Trophoblast cell (in vitro differentiated cells and primary cell): ENCODE results near the gene CD7.
A peak's percentile ranks its signal among the peaks of the same experiment; 100 is the strongest.

ENCODE experiments used
- DNase-seq, 2 donors: peaks; one replicate each; pipeline ENCODE4 v3.0.0-alpha.2; 2016
- H2AFZ ChIP-seq: 2 replicates; pipeline ENCODE4 v1.6.1; 2013; ENCODE audit warnings: low read length, moderate library complexity, mild to moderate bottlenecking; ENCODE audit not compliant: insufficient read depth, poor library complexity
- H2AK5ac ChIP-seq: 2 replicates; pipeline ENCODE4 v1.6.1; 2013; ENCODE audit warnings: mild to moderate bottlenecking, low read length
- H2BK120ac ChIP-seq: 2 replicates; pipeline ENCODE4 v1.6.1; 2013; ENCODE audit warnings: low read length, mild to moderate bottlenecking, moderate library complexity; ENCODE audit not compliant: insufficient read depth, poor library complexity
- H2BK12ac ChIP-seq: 2 replicates; pipeline ENCODE4 v1.6.1; 2013; ENCODE audit warnings: mild to moderate bottlenecking, low read length, moderate library complexity
- H2BK5ac ChIP-seq: 2 replicates; pipeline ENCODE4 v1.6.1; 2013; ENCODE audit warnings: low read length, low read depth, moderate library complexity, mild to moderate bottlenecking; ENCODE audit not compliant: poor library complexity
- H3K14ac ChIP-seq: 2 replicates; pipeline ENCODE4 v1.6.1; 2013; ENCODE audit warnings: mild to moderate bottlenecking, low read length
- H3K18ac ChIP-seq: 2 replicates; pipeline ENCODE4 v1.6.1; 2013; ENCODE audit warnings: mild to moderate bottlenecking, low read length
- H3K23ac ChIP-seq: 2 replicates; pipeline ENCODE4 v1.6.1; 2013; ENCODE audit warnings: low read length
- H3K27ac ChIP-seq: 2 replicates; pipeline ENCODE4 v1.5.1; 2013; ENCODE audit warnings: low read depth, mild to moderate bottlenecking, inconsistent platforms, low read length, moderate library complexity
- H3K27me3 ChIP-seq: 2 replicates; pipeline ENCODE4 v1.6.1; 2013; ENCODE audit warnings: inconsistent platforms, mild to moderate bottlenecking, low read length, moderate library complexity; ENCODE audit not compliant: insufficient read depth
- H3K36me3 ChIP-seq, 2 experiments: 1 replicate in 1 of 2; 2 replicates in 1 of 2; pipeline ENCODE4 v1.6.1; 2013; ENCODE audit warnings: low read length in 2 of 2, mild to moderate bottlenecking in 2 of 2, moderate library complexity in 1 of 2; ENCODE audit not compliant: insufficient read depth in 2 of 2, control insufficient read depth in 1 of 2
- H3K4ac ChIP-seq: 2 replicates; pipeline ENCODE4 v1.6.1; 2013; ENCODE audit warnings: low read depth, mild to moderate bottlenecking, low read length, moderate library complexity
- H3K4me1 ChIP-seq, 2 experiments: 1 replicate in 1 of 2; 2 replicates in 1 of 2; pipeline ENCODE4 v1.6.1; 2013; ENCODE audit warnings: low read length in 2 of 2, mild to moderate bottlenecking in 2 of 2, moderate library complexity in 1 of 2; ENCODE audit not compliant: insufficient read depth in 2 of 2, control insufficient read depth in 1 of 2
- H3K4me2 ChIP-seq: 2 replicates; pipeline ENCODE4 v1.6.1; 2013; ENCODE audit warnings: inconsistent platforms, mild to moderate bottlenecking, low read length, moderate library complexity
- H3K4me3 ChIP-seq: 2 replicates; pipeline ENCODE4 v1.5.1; 2013; ENCODE audit warnings: mild to moderate bottlenecking, low read depth, low read length, inconsistent platforms
- H3K79me1 ChIP-seq: one replicate; pipeline ENCODE4 v1.6.1; 2013; ENCODE audit warnings: low read length
- H3K79me2 ChIP-seq: 2 replicates; pipeline ENCODE4 v1.6.1; 2013; ENCODE audit warnings: low read length, mild to moderate bottlenecking; ENCODE audit not compliant: control insufficient read depth, insufficient read depth, poor library complexity
- H3K9ac ChIP-seq: 2 replicates; pipeline ENCODE4 v1.6.1; 2013; ENCODE audit warnings: mild to moderate bottlenecking, low read length
- H3K9me3 ChIP-seq: 2 replicates; pipeline ENCODE4 v1.6.1; 2013; ENCODE audit warnings: low read depth, mild to moderate bottlenecking, control low read depth, inconsistent platforms, low read length; ENCODE audit not compliant: insufficient read depth
- H4K12ac ChIP-seq: 2 replicates; pipeline ENCODE4 v1.6.1; 2013; ENCODE audit warnings: low read depth, mild to moderate bottlenecking, low read length, moderate library complexity
- H4K8ac ChIP-seq: 2 replicates; pipeline ENCODE4 v1.6.1; 2013; ENCODE audit warnings: low read depth, mild to moderate bottlenecking, low read length, moderate library complexity
- H4K91ac ChIP-seq: one replicate; pipeline ENCODE4 v1.6.1; 2013; ENCODE audit warnings: low read depth, mild to moderate bottlenecking, low read length, moderate library complexity
- WGBS: extraction: QIAGEN DNeasy Blood & Tissue Kit; methylation state at CpG from one replicate; pipeline ENCODE4 v1.1.7; 2013; ENCODE audit warnings: missing lambda C conversion rate; ENCODE audit not compliant: insufficient read length, insufficient coverage; ENCODE audit errors: extremely low coverage; 5-methylcytosine and 5-hydroxymethylcytosine counted together

The CD7 gene

DNA sequence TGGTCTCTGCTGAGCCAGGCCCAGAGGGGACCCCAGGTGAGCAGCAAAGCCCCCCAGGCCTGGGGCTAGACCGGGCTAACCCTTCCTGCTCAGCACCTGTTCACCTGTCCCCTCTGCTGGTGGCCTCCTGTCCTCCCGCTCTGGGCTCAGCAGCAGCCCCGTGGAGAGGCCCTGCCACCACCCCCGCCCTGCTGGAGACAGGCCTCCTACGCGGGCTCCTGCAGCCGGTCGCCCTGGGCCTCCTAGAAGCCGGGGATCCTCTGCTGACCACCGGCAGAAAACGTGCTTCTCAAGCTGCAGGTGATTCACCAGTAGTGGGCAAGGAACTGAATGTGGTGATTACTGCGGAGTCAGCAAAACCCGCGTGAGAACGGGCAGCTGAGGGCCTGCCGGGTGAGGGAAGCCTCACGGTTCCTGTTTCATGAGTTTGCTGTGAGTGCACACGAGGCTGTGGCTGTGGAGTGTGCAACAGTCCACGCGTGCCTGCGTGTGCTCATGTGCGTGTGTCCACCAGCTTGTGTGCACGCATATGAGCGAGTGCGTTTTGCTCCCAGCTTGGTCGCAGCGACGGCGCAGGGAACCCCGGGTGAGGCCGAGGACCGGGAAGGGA lies 15.4 kb upstream of the CD7 start:
- peak; percentile 47 to 67 for DNase-seq
- Histone ChIP-seq H3K27ac (no peak overlapping the region), H3K79me2 (no peaks in the 10 kb centered on the region), H4K8ac (no peak overlapping the region), H2AFZ (no peak overlapping the region), H3K9ac (no peak overlapping the region), H3K23ac (no peak overlapping the region), H2BK5ac (no peak overlapping the region), H2BK120ac (no peak overlapping the region), H3K79me1 (no peaks in the 10 kb centered on the region), H3K14ac (no peak overlapping the region), H3K9me3 (peaks cover 8% of the 10 kb centered on the region), H3K4me1 (peaks cover 9 to 12% of the 10 kb centered on the region in 2 experiments), H4K91ac (no peak overlapping the region), H3K4me2 (peak overlapping the region; percentile 57), H4K12ac (no peak overlapping the region), H3K27me3 (peaks cover 31% of the 10 kb centered on the region), H3K36me3 (no peaks in the 10 kb centered on the region), H3K4me3 (no peak overlapping the region), H2BK12ac (no peak overlapping the region), H3K4ac (no peak overlapping the region), H2AK5ac (no peak overlapping the region), H3K18ac (no peak overlapping the region)
- no CpG with 5 or more reads among the region's 32 CpGs for WGBS

GRCh38 chr17:82331345-82331939 lies 14.0 kb upstream of the CD7 start:
- no peak overlapping the region for H3K27ac ChIP-seq
- H3K9me3 ChIP-seq = peaks cover 8% of the 10 kb centered on the region
- no peak overlapping the region for H3K4ac ChIP-seq
- WGBS = no CpG with 5 or more reads among the region's 25 CpGs
- no peak overlapping the region for H3K18ac ChIP-seq
- no peak for DNase-seq
- no peak overlapping the region for H4K12ac ChIP-seq
- no peak overlapping the region for H3K4me2 ChIP-seq
- H3K4me1 ChIP-seq = peaks cover 9 to 10% of the 10 kb centered on the region in 2 experiments
- no peak overlapping the region for H3K9ac ChIP-seq
- no peaks in the 10 kb centered on the region for H3K79me1 ChIP-seq
- no peak overlapping the region for H3K14ac ChIP-seq
- H3K27me3 ChIP-seq = peaks cover 31% of the 10 kb centered on the region
- no peak overlapping the region for H2AK5ac ChIP-seq
- H2BK12ac ChIP-seq = no peak overlapping the region
- H2BK5ac ChIP-seq = no peak overlapping the region
- no peak overlapping the region for H4K8ac ChIP-seq
- H4K91ac ChIP-seq = no peak overlapping the region
- no peak overlapping the region for H3K23ac ChIP-seq
- no peaks in the 10 kb centered on the region for H3K36me3 ChIP-seq
- no peak overlapping the region for H2AFZ ChIP-seq
- no peaks in the 10 kb centered on the region for H3K79me2 ChIP-seq
- no peak overlapping the region for H2BK120ac ChIP-seq
- no peak overlapping the region for H3K4me3 ChIP-seq

DNA sequence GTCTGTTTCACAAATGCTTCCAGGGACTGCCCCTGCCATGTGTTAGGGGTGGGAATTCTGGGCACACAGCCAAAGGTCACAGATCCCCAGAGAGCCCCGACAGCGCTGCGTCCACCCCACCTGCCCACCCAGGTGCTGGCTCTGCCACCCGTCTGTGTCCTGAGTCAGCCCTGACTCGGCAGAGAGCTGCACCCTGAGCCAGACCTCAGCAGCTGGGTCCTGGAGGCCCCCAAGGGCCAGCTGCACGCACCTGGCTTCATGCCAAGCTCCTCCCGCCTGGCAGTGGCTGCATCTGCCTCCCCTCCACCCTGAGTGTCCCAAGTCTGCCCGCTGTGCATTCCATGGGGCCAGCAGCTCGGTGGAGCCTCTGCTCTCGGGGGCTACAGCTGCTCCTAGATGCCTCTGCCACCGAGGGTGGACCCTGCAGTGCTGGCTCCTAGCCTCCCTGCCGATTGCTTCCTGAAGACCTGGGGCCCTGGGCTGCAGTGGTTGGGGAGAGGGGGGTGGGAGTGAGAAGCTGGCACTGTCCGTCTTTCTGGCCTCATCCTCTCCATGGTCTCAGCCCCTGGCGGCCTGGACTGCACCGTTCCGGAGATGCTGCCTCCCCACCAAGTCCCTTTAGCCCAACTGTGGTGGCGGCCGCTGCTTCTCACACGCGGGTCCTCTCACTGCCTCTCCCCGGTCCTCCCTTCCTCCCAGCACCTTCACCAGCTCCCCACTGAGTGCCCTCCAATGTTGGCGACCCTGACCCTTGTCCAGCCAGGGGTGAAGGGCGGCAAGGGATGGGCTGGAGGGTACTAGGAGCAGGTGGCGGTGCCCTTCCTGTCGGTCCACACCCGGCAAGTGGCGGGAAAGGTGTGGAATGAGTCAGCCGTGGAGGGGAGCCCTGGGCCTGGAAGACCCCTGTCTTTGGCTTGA lies 13.2 kb upstream of the CD7 start:
- no peak overlapping the region for H3K18ac ChIP-seq
- no peaks in the 10 kb centered on the region for H3K79me1 ChIP-seq
- no peak overlapping the region for H2BK120ac ChIP-seq
- WGBS = no CpG with 5 or more reads among the region's 28 CpGs
- peaks cover 31% of the 10 kb centered on the region for H3K27me3 ChIP-seq
- H3K79me2 ChIP-seq = no peaks in the 10 kb centered on the region
- H2AFZ ChIP-seq = no peak overlapping the region
- H2BK5ac ChIP-seq = no peak overlapping the region
- H4K12ac ChIP-seq = no peak overlapping the region
- no peak overlapping the region for H3K9ac ChIP-seq
- no peak overlapping the region for H3K23ac ChIP-seq
- H3K4ac ChIP-seq = no peak overlapping the region
- H3K9me3 ChIP-seq = peaks cover 8% of the 10 kb centered on the region
- H3K4me2 ChIP-seq = no peak overlapping the region
- DNase-seq = no peak
- no peaks in the 10 kb centered on the region for H3K36me3 ChIP-seq
- H2BK12ac ChIP-seq = no peak overlapping the region
- no peak overlapping the region for H4K91ac ChIP-seq
- H2AK5ac ChIP-seq = no peak overlapping the region
- H4K8ac ChIP-seq = no peak overlapping the region
- H3K4me3 ChIP-seq = no peak overlapping the region
- no peak overlapping the region for H3K27ac ChIP-seq
- H3K14ac ChIP-seq = no peak overlapping the region
- H3K4me1 ChIP-seq = peaks cover 9 to 10% of the 10 kb centered on the region in 2 experiments

DNA sequence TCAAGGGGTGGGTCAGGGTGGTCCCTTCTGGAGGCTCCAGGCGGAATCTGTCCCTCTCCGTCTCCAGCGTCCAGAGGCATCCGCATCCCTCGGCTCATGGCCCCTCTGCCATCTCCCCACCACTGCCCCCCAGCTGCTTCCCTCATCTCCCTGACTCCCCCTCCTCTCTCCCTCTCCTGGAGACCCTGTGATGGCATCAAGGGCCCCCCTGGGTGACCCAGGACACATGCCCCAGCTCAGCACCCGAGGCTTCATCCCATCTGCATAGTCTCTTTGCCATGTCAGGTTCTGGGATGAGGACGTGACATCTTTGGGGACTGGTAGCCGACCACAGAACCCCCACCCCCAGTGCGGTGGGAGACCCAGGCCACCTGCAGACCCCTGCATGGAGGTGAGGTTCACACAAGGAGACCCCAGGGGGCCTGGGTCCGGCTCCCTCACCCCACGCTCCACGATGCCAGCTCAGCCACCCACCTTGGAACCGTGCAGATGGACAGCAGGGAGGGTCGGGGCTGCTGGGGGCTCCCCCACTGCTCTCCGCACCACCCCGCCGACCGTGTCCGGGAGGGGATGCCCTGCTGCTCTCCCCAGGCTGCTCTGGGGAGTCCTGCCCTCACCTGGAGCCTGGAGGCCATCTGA lies 12.4 kb upstream of the CD7 start:
- Histone ChIP-seq H2AFZ (no peak overlapping the region), H4K12ac (no peak overlapping the region), H2AK5ac (no peak overlapping the region), H3K4me2 (no peak overlapping the region), H4K91ac (no peak overlapping the region), H3K36me3 (no peaks in the 10 kb centered on the region), H3K27ac (no peak overlapping the region), H3K79me1 (no peaks in the 10 kb centered on the region), H3K9me3 (peaks cover 7% of the 10 kb centered on the region), H2BK12ac (no peak overlapping the region), H3K79me2 (no peaks in the 10 kb centered on the region), H2BK5ac (no peak overlapping the region), H3K14ac (no peak overlapping the region), H4K8ac (no peak overlapping the region), H3K27me3 (peaks cover 29% of the 10 kb centered on the region), H3K4me3 (no peak overlapping the region), H3K4ac (no peak overlapping the region), H3K9ac (no peak overlapping the region), H3K4me1 (peaks cover 9 to 10% of the 10 kb centered on the region in 2 experiments), H2BK120ac (no peak overlapping the region), H3K18ac (no peak overlapping the region), H3K23ac (no peak overlapping the region)
- no CpG with 5 or more reads among the region's 19 CpGs for WGBS
- DNase-seq = no peak
